Measurements from ENCODE around the gene RNGTT. TPM values are rescaled to one million over a fixed set of nuclear protein-coding genes. Genes with fewer than 3 reads are reported as not detected.

Gene RNGTT
- total RNA-seq, 2 donors from 2014 or later = 7.8 to 11.4 TPM

DNA sequence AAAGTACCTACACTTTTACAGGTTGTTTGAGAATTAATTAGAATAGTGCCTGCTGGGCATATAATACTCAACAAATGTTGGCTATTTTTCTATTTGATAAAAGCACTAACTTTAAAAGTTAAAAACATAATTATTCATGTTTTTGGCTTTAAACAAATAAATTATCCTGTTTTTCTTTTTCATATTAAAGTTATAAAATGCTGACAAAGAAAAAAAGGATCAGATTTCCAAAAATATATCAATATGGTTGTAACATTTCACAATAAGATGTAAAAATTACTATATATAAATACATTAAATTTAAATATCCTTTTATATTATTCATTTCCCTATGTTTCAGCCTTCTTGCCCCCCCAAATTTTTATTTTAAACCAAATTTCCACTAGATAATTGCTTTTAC lies 312.0 kb downstream of the RNGTT start:
- intact Hi-C loops (cut with DNase I) = no loop called here
- Histone ChIP-seq H3K4me1 (no peaks in the 10 kb centered on the region), H3K9ac (ENCODE audit: low read depth in 2 of 2, low read length in 2 of 2) (no peak overlapping the region), H3K27ac (no peak overlapping the region), H3K36me3 (no peaks in the 10 kb centered on the region), H3K27me3 (no peaks in the 10 kb centered on the region), H3K4me3 (no peak overlapping the region), H3K9me3 (no peaks in the 10 kb centered on the region)
- DNase-seq = no peak
- TF ChIP-seq, protein P1, sequence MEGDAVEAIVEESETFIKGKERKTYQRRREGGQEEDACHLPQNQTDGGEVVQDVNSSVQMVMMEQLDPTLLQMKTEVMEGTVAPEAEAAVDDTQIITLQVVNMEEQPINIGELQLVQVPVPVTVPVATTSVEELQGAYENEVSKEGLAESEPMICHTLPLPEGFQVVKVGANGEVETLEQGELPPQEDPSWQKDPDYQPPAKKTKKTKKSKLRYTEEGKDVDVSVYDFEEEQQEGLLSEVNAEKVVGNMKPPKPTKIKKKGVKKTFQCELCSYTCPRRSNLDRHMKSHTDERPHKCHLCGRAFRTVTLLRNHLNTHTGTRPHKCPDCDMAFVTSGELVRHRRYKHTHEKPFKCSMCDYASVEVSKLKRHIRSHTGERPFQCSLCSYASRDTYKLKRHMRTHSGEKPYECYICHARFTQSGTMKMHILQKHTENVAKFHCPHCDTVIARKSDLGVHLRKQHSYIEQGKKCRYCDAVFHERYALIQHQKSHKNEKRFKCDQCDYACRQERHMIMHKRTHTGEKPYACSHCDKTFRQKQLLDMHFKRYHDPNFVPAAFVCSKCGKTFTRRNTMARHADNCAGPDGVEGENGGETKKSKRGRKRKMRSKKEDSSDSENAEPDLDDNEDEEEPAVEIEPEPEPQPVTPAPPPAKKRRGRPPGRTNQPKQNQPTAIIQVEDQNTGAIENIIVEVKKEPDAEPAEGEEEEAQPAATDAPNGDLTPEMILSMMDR (IDR thresholded peaks at IDR 0.05) = no peak

DNA sequence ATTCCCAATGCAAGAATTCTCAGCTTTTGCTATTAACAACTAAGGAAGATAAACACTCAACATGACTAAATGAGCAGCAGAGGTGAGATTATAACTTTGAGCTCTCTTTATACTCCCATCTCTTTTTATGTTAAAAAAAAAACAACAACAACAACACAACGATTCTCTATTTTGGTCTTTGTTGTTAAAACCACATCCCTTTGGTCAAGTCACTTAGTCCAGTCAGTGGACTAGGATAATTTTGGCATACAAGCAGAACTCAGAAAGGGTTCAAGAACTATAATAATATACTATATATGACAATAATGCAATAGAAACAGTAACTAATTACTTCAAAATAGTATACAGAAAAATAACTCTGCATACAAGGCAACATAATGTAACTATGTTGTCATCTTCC lies 312.4 kb downstream of the RNGTT start:
- TF ChIP-seq, protein P1 (IDR thresholded peaks at IDR 0.05) = no peak
- Histone ChIP-seq H3K4me1 (no peaks in the 10 kb centered on the region), H3K9me3 (no peaks in the 10 kb centered on the region), H3K27ac (no peak overlapping the region), H3K9ac (ENCODE audit: low read depth in 2 of 2, low read length in 2 of 2) (no peak overlapping the region), H3K4me3 (no peak overlapping the region), H3K27me3 (no peaks in the 10 kb centered on the region), H3K36me3 (no peaks in the 10 kb centered on the region)
- no peak for DNase-seq
- intact Hi-C loops (cut with DNase I) = no loop called here

DNA sequence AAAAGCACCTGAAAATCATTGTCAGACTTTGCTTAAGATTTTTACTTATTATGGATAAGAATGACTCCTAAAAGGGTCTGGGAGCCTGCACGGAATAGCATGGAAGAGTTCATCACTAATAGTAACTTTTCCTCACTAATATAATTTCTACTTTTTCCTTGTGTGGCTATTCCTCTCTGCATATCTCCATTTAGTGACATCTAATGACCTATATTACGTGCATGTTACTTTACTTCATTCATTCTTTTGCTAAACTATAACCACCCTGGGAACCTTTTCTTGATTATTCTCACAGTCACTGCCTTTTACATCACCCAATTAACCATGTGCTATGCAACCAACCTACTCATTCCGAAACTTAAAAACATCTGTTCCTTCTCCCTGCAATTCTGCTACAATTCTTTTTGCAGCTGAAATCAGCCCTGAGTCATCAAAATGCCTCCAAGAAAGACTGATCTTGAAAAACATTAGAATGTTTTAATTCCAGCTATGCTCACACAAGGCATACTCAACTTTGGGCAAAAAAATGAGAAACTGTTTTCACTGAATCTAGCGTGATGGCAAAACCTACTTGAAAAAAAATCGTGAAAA lies 313.3 kb downstream of the RNGTT start:
- Histone ChIP-seq H3K4me1 (no peaks in the 10 kb centered on the region), H3K27me3 (no peaks in the 10 kb centered on the region), H3K9me3 (no peaks in the 10 kb centered on the region), H3K9ac (ENCODE audit: low read depth in 2 of 2, low read length in 2 of 2) (no peak overlapping the region), H3K4me3 (no peak overlapping the region), H3K36me3 (no peaks in the 10 kb centered on the region), H3K27ac (no peak overlapping the region)
- intact Hi-C loops (cut with DNase I) = no loop called here
- TF ChIP-seq, protein P1 (IDR thresholded peaks at IDR 0.05) = no peak
- DNase-seq = no peak

DNA sequence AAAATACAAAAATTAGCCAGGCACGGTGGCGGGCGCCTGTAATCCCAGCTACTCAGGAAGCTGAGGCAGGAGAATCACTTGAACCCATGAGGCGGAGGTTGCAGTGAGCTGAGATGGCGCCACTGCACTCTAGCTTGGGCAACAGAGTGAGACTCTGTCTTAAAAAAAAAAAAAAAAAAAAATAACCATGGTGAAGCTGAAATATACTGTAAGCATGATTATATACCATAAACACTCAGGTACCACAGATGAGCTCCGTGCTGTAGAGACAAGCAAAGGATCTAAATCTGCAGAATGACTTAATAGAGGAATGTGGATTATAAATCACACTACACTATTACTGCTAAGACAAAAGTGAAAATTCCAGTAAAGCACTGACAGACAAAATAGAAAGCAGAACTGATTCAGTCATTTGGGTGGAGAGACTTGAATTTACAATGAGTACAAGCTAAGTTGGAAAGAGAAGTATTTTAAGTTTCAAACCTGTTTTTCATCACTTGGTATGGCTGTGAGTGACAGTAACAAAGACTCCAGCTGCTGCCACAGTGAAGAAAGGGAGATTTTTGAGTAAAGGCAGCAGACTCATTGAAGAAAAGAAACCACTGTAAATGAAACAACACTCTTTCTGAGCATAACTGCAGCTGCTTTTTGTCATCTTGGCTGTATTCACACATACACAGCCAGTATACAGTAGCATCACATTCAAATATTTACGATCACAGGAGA lies 322.1 kb downstream of the RNGTT start:
- Histone ChIP-seq H3K27me3 (no peaks in the 10 kb centered on the region), H3K27ac (no peak overlapping the region), H3K4me3 (no peak overlapping the region), H3K36me3 (no peaks in the 10 kb centered on the region), H3K9ac (ENCODE audit: low read depth in 2 of 2, low read length in 2 of 2) (no peak overlapping the region), H3K4me1 (no peaks in the 10 kb centered on the region), H3K9me3 (no peaks in the 10 kb centered on the region)
- intact Hi-C loops (cut with DNase I) = no loop called here
- DNase-seq = no peak
- TF ChIP-seq, protein P1 (IDR thresholded peaks at IDR 0.05) = no peak

DNA sequence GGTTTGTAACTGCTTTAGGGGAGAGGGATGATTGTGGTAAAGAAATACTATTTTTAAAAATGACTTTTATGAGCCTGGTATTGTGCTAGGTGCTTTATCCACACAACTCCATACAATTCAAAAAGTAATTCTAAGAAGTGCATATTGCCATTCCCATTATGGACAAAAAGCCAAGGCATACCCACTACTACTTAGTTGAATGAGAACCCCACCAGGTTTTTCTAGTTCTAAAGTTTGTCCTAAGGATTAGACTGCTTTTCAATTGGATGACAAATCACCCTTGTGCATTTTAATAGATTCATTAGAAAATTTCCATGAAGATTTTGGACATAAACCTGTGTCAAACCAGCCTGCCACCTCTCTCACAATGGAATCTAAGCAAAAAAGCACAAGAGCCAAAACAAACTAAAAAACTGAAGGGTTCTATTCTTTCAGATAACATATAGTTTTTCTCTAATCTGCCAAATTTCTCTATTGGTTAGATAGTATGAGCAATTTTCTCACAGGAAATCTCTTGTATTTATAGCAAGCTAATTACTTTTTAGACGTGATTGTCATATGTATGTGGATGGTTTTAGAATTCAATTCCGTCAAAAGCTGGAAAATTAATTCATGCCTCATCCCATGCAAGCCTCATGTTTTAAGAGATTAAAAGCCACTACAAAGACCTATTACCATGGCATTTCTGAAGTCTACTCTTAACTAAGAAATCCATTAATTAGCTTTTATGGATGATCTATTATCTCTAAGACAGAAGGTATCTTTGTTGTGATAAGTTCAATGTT lies 325.5 kb downstream of the RNGTT start:
- intact Hi-C loops (cut with DNase I) = no loop called here
- no peaks in the 10 kb centered on the region for H3K27me3 ChIP-seq
- DNase-seq = no peak
- H3K4me3 ChIP-seq = no peak overlapping the region
- no peak overlapping the region for H3K9ac ChIP-seq (ENCODE audit: low read depth in 2 of 2, low read length in 2 of 2)
- no peaks in the 10 kb centered on the region for H3K9me3 ChIP-seq
- TF ChIP-seq, protein P1 (IDR thresholded peaks at IDR 0.05) = no peak
- no peak overlapping the region for H3K27ac ChIP-seq
- no peaks in the 10 kb centered on the region for H3K4me1 ChIP-seq
- no peaks in the 10 kb centered on the region for H3K36me3 ChIP-seq

All from colonic mucosa (tissue), 4 donors.